Transverse colon (tissue), 4 donors: ENCODE data around the gene HSBP1L1. TPM values are rescaled to one million over a fixed set of nuclear protein-coding genes. Genes with fewer than 3 reads are reported as not detected.

ENCODE experiments used
- DNase-seq: peaks from one replicate; pipeline ENCODE4 v3.0.0-alpha.2; 2019
- H3K27ac ChIP-seq, 4 donors: fragments of 200-600 bp; sonication (generic); 2 replicates each; pipeline ENCODE4 v1.5.1; 2016 to 2018; ENCODE audit warnings: inconsistent platforms in 4 of 4
- H3K27me3 ChIP-seq: fragments of 200-600 bp; sonication (generic); 2 replicates; pipeline ENCODE4 v1.5.1; 2017; ENCODE audit warnings: inconsistent platforms
- H3K36me3 ChIP-seq, 4 donors: fragments of 200-600 bp; sonication (generic); 2 replicates each; pipeline ENCODE4 v1.5.1; 2017 to 2019; ENCODE audit warnings: inconsistent platforms in 4 of 4
- H3K4me1 ChIP-seq, 4 donors: fragments of 200-600 bp; sonication (generic); 2 replicates each; pipeline ENCODE4 v1.5.1; 2017 to 2020; ENCODE audit warnings: inconsistent platforms in 4 of 4
- H3K4me3 ChIP-seq, 4 donors: fragments of 200-600 bp; sonication (generic); 1 replicate in 1 of 4; 2 replicates in 3 of 4; pipeline versions ENCODE4 v1.5.1 to v1.6.1; 2017 to 2019; ENCODE audit warnings: inconsistent platforms in 4 of 4
- H3K9me3 ChIP-seq, 2 donors: fragments of 200-600 bp; sonication (generic); 2 replicates each; pipeline ENCODE4 v1.5.1; 2017 to 2019; ENCODE audit warnings: inconsistent platforms in 2 of 2
- CTCF ChIP-seq, 5 experiments: fragments of 200-600 bp in 3 of 5; fragments of 450-650 bp in 2 of 5; sonication (generic) in 3 of 5; IDR thresholded peaks; 1 replicate in 2 of 5; 2 replicates in 3 of 5; pipeline ENCODE4 v1.5.1; 2016 to 2017; ENCODE audit warnings: antibody characterized with exemption in 5 of 5, inconsistent platforms in 3 of 5, mild to moderate bottlenecking in 2 of 5, moderate library complexity in 1 of 5
- EP300 ChIP-seq: sonication (generic); formaldehyde crosslinking; IDR thresholded peaks from one replicate; pipeline ENCODE4 v1.6.1; 2017; ENCODE audit warnings: antibody characterized with exemption, low read depth
- POLR2A ChIP-seq: fragments of 450-650 bp; IDR thresholded peaks from one replicate; pipeline ENCODE4 v1.6.1; 2016; ENCODE audit warnings: antibody characterized with exemption, mild to moderate bottlenecking, moderate library complexity
- POLR2AphosphoS5 ChIP-seq, 3 donors: sonication (generic); formaldehyde crosslinking; IDR thresholded peaks; one replicate each; pipeline ENCODE4 v1.6.1; 2016; ENCODE audit warnings: antibody characterized with exemption in 3 of 3
- WGBS, 2 donors: methylation state at CpG; one replicate each; pipeline ENCODE4 v1.1.5; 2018; ENCODE audit warnings: low coverage in 1 of 2; 5-methylcytosine and 5-hydroxymethylcytosine counted together
- in situ Hi-C, 4 donors: fragments of 200-750 bp; cut with MboI; loops; one replicate each; pipeline versions ENCODE4 v1.15.0 to v1.15.1; 2017; ENCODE audit warnings: low sequenced_read_pairs in 3 of 4, low pct_ligation_motif_present in 1 of 4, low pct_unique_long_range_greater_than_20kb in 1 of 4
- intact Hi-C: fragments of 100-400 bp; cut with DNase I; formaldehyde crosslinking; loops from one replicate; pipeline ENCODE4 v1.15.1; 2023; ENCODE audit warnings: low total_unique reads
- total RNA-seq, 4 donors: library from RNA; depleted of rRNA; stranded (reverse); fragments of >200 nt; gene quantifications; one replicate each; pipeline ENCODE4 v1.1.0, GENCODE V29; 2016

Gene HSBP1L1
- total RNA-seq, 4 donors from 2014 or later = 48.4 to 211 (median 109) TPM

GRCh38 chr18:79947054-79947755 is 17.2 kb upstream of the HSBP1L1 start:
- H3K36me3 ChIP-seq = peaks cover 0 to 6% (median 0%) of the 10 kb centered on the region in 4 donors
- H3K4me3 ChIP-seq = no peak overlapping the region
- peaks cover 23 to 80% (median 62%) of the 10 kb centered on the region in 4 donors for H3K4me1 ChIP-seq
- intact Hi-C loops (no loop called here), in situ Hi-C loops (no loop called here)
- TF ChIP-seq POLR2AphosphoS5 (IDR thresholded peaks at IDR 0.05) (no peak), POLR2A (no peak), CTCF (IDR thresholded peaks at IDR 0.05) (no peak), EP300 (no peak)
- H3K27ac ChIP-seq = peak overlapping the region in 2 of 4 donors; percentile 29 to 37
- H3K9me3 ChIP-seq = no peaks in the 10 kb centered on the region
- DNase-seq = peak; percentile 9
- 86 to 92% methylated on average over 2 to 7 of the region's 14 CpGs for WGBS, 2 donors
- H3K27me3 ChIP-seq = no peaks in the 10 kb centered on the region

- in situ Hi-C loops (no loop called here), intact Hi-C loops (no loop called here)
- 75 to 84% methylated on average over 6 to 15 of the region's 15 CpGs for WGBS, 2 donors
- DNase-seq = peak; percentile 46
- no peaks in the 10 kb centered on the region for H3K27me3 ChIP-seq
- no peaks in the 10 kb centered on the region for H3K36me3 ChIP-seq
- H3K4me1 ChIP-seq = peaks cover 20 to 82% (median 61%) of the 10 kb centered on the region in 4 donors
- H3K9me3 ChIP-seq = no peaks in the 10 kb centered on the region
- H3K4me3 ChIP-seq = no peak overlapping the region
- TF ChIP-seq EP300 (no peak), POLR2AphosphoS5 (IDR thresholded peaks at IDR 0.05) (peak in 1 of 3 donors; percentile 20)
- peak overlapping the region in 3 of 4 donors; percentile 35 to 48 (median 37) for H3K27ac ChIP-seq
These were observed 16.4 kb upstream of the HSBP1L1 start for GRCh38 chr18:79947881-79948610.

GRCh38 chr18:79948719-79949411 is 15.6 kb upstream of the HSBP1L1 start:
- in situ Hi-C loops = no loop called here
- intact Hi-C loops = no loop called here
- Histone ChIP-seq H3K27me3 (no peaks in the 10 kb centered on the region), H3K4me3 (no peak overlapping the region), H3K4me1 (peaks cover 20 to 83% (median 61%) of the 10 kb centered on the region in 4 donors), H3K36me3 (no peaks in the 10 kb centered on the region), H3K27ac (peak overlapping the region; percentile 85 to 98 (median 96)), H3K9me3 (no peaks in the 10 kb centered on the region)
- WGBS, 2 donors = 91 to 100% methylated on average over 3 to 23 of the region's 23 CpGs
- TF ChIP-seq POLR2A (no peak), EP300 (no peak), POLR2AphosphoS5 (IDR thresholded peaks at IDR 0.05) (no peak), CTCF (IDR thresholded peaks at IDR 0.05) (no peak)
- peak; percentile 7 for DNase-seq

- in situ Hi-C loops = loop anchor here in 1 of 4 donors (10.0 kb wide), 1 partner anchor 85 kb away; the partner anchor contains the start of gene RBFA
These were observed 14.6 kb upstream of the HSBP1L1 start for GRCh38 chr18:79949697-79950487.

More at GRCh38 chr18:79949697-79950487, 14.6 kb upstream of the HSBP1L1 start:
- peak; percentile 43 for DNase-seq
- peak overlapping the region; percentile 95 to 98 (median 97) for H3K4me3 ChIP-seq
- no peaks in the 10 kb centered on the region for H3K9me3 ChIP-seq
- no peak for TF ChIP-seq POLR2AphosphoS5 (IDR thresholded peaks at IDR 0.05)
- no peak for TF ChIP-seq POLR2A
- no peak for TF ChIP-seq CTCF (IDR thresholded peaks at IDR 0.05)
- no peak for TF ChIP-seq EP300
- H3K4me1 ChIP-seq = peaks cover 23 to 83% (median 57%) of the 10 kb centered on the region in 4 donors
- H3K27ac ChIP-seq = peak overlapping the region; percentile 85 to 98 (median 96)
- WGBS, 2 donors = 29 to 45% methylated on average over 12 of the region's 12 CpGs
- no peaks in the 10 kb centered on the region for H3K36me3 ChIP-seq
- no peaks in the 10 kb centered on the region for H3K27me3 ChIP-seq
- intact Hi-C loops = loop anchor here (2.0 to 5.0 kb wide), 2 partner anchors 37 to 83 kb away; partner anchors contain the start of gene TXNL4A
